ENCODE data around the gene ZPBP2. TPM values are rescaled to one million over a fixed set of nuclear protein-coding genes. Genes with fewer than 3 reads are reported as not detected.

ZPBP2 gene
- not detected for total RNA-seq
- long read RNA-seq: 0 reads

DNA sequence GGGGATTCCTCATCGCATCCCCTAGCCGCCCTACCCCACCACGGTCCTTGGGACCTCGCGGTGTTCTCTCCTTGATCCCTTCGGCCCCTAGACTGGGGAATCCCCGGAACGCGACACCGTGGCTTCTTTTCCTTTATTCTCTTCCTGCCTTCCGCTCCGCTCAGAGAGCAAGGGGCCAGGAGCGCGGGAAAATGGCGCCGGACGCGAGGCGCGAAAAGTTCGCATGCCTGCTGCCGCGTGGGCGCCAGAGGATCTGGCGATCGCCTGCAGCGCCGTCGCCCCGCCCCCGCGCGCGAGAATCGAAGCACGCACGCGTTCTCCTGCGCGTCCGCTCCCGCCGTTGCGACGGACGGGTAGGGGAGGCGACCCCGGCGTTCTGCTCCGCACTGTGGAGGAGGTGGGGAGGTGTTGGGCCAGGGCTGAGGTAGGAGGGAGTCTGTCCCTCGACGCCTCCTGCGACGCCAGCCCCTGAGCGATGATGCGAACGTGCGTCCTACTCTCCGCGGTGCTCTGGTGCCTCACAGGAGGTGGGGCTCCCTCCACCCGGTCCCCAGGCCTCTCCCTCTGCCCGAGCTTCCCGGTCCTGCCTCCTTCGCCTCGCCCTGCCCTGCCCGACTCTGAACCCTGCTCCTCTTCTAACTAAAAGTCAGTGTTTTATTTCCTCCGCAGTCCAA lies at the start of gene ZPBP2:
Gene ZPBP2, plus strand, starts transcription at position 323 of the 674 bp plus-strand sequence. Its CDS starts 153 bp downstream, at position 476.
- intact Hi-C loops (cut with DNase I): no loop called here
- 29% methylated on average over 44 of the region's 67 CpGs for WGBS (ENCODE audit: insufficient coverage, low coverage, low lambda C conversion rate, missing lambda C conversion rate)
- DNase-seq (no peak), ATAC-seq (no peak)
- TF ChIP-seq, protein P1, sequence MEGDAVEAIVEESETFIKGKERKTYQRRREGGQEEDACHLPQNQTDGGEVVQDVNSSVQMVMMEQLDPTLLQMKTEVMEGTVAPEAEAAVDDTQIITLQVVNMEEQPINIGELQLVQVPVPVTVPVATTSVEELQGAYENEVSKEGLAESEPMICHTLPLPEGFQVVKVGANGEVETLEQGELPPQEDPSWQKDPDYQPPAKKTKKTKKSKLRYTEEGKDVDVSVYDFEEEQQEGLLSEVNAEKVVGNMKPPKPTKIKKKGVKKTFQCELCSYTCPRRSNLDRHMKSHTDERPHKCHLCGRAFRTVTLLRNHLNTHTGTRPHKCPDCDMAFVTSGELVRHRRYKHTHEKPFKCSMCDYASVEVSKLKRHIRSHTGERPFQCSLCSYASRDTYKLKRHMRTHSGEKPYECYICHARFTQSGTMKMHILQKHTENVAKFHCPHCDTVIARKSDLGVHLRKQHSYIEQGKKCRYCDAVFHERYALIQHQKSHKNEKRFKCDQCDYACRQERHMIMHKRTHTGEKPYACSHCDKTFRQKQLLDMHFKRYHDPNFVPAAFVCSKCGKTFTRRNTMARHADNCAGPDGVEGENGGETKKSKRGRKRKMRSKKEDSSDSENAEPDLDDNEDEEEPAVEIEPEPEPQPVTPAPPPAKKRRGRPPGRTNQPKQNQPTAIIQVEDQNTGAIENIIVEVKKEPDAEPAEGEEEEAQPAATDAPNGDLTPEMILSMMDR (IDR thresholded peaks at IDR 0.05): no peak
- no peak for TF ChIP-seq POLR2A (IDR thresholded peaks at IDR 0.05)
- Histone ChIP-seq H3K4me1 (no peaks in the 10 kb centered on the region), H3K27ac (no peak within 1 kb of the TSS), H3K9me3 (no peaks in the 10 kb centered on the region), H3K27me3 (no peaks in the 10 kb centered on the region), H3K36me3 (no peaks in the 10 kb centered on the region), H3K4me3 (no peak within 1 kb of the TSS)

DNA sequence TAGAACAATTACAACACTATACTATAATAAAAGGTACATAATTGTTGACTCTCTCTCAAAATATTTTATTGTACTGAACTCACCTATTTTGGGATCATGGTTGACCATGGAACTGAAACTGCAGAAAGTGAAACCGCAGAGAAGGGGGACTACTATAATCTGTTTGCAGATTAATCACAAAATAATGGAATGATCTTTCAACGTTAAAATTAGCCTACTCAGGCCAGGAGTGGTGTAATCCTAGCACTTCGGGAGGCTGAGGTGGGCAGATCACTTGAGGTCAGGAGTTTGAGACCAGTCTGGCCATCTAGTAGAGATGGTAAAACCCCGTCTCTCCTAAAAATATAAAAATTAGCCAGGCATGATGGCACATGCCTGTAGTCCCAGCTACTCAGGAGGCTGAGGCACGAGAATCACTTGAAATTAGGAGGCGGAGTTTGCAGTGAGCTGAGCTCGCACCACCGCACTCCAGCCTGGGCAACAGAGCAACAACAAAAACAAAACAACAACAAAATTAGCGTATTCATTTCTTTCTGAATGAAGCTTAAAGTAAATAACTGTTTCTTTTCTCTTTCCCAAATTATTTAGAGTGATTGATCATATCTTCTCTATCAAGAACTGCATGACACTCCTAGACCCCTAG lies 49.5 kb upstream of the ZPBP2 start:
- no peaks in the 10 kb centered on the region for H3K9me3 ChIP-seq
- ATAC-seq (no peak), DNase-seq (no peak)
- H3K27me3 ChIP-seq: no peaks in the 10 kb centered on the region
- 58% methylated on average over 5 of the region's 9 CpGs for WGBS (ENCODE audit: insufficient coverage, low coverage, low lambda C conversion rate, missing lambda C conversion rate)
- no peak for TF ChIP-seq POLR2A (IDR thresholded peaks at IDR 0.05)
- TF ChIP-seq, protein P1 (IDR thresholded peaks at IDR 0.05): no peak
- no peaks in the 10 kb centered on the region for H3K4me1 ChIP-seq
- intact Hi-C loops (cut with DNase I): no loop called here
- no peak overlapping the region for H3K27ac ChIP-seq
- H3K36me3 ChIP-seq: no peaks in the 10 kb centered on the region
- H3K4me3 ChIP-seq: no peak overlapping the region

DNA sequence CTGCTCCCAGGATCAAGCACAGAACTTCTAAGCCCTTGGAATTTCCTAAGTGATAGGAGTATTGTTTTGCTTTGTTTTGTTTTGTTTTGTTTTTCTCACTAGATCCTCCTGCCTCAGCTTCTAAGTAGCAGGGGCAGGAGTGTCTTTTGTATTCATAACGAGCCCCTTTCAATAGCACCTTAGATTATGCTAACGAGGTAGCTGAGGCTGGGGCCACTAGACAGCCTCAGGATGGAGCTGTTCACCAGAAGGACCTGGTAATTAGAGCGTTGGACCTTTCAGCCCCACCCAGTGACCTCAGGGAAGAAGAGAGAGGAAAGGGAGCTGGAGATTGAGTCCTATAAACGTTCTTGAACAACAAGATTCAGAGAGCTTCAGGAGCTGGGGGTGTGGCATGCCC lies 47.5 kb upstream of the ZPBP2 start:
- no peak overlapping the region for H3K27ac ChIP-seq
- DNase-seq: no peak
- intact Hi-C loops (cut with DNase I): loop anchor here in 1 of 2 donors (10.0 kb wide), 1 partner anchor 56 kb away; no protein-coding TSS in a partner anchor
- no peaks in the 10 kb centered on the region for H3K9me3 ChIP-seq
- H3K27me3 ChIP-seq: no peaks in the 10 kb centered on the region
- H3K36me3 ChIP-seq: no peaks in the 10 kb centered on the region
- no peak for ATAC-seq
- no peak for TF ChIP-seq POLR2A (IDR thresholded peaks at IDR 0.05)
- TF ChIP-seq, protein P1 (IDR thresholded peaks at IDR 0.05): no peak
- H3K4me3 ChIP-seq: no peak overlapping the region
- no peaks in the 10 kb centered on the region for H3K4me1 ChIP-seq
- 20% methylated on average over 4 of the region's 4 CpGs for WGBS (ENCODE audit: insufficient coverage, low coverage, low lambda C conversion rate, missing lambda C conversion rate)

DNA sequence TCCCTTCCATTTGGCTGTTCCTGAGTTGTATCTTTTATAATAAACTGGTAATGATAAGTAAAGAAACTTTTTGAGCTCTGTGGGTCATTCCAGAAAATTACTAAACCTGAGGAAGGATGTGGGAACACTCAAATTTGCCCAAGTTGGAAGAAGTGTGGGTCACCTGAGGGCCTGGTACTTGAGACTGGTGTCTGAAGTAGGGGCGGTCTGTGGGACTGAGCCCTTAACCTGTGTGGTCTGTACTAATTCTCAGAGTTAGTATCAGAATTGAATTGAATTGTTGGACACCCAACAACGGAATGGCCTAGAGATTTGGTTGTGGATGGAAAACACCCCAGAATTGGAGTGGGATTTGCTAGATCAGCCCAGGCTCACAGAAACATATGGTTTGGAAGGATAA lies 47.0 kb upstream of the ZPBP2 start:
- no peak for ATAC-seq
- intact Hi-C loops (cut with DNase I): loop anchor here in 1 of 2 donors (10.0 kb wide), 1 partner anchor 56 kb away; no protein-coding TSS in a partner anchor

More for the DNA sequence above, 47.0 kb upstream of the ZPBP2 start:
- no peak overlapping the region for H3K27ac ChIP-seq
- H3K36me3 ChIP-seq: no peaks in the 10 kb centered on the region
- no peak for DNase-seq
- WGBS (ENCODE audit: insufficient coverage, low coverage, low lambda C conversion rate, missing lambda C conversion rate): 100% methylated on average over 1 of the region's 2 CpGs
- H3K4me3 ChIP-seq: no peak overlapping the region
- H3K4me1 ChIP-seq: no peaks in the 10 kb centered on the region
- H3K27me3 ChIP-seq: no peaks in the 10 kb centered on the region
- TF ChIP-seq, protein P1 (IDR thresholded peaks at IDR 0.05): no peak
- H3K9me3 ChIP-seq: no peaks in the 10 kb centered on the region

Measured in right lobe of liver (tissue), 6 donors.